ENCODE measurements around the gene CTSK.

The CTSK gene

DNA sequence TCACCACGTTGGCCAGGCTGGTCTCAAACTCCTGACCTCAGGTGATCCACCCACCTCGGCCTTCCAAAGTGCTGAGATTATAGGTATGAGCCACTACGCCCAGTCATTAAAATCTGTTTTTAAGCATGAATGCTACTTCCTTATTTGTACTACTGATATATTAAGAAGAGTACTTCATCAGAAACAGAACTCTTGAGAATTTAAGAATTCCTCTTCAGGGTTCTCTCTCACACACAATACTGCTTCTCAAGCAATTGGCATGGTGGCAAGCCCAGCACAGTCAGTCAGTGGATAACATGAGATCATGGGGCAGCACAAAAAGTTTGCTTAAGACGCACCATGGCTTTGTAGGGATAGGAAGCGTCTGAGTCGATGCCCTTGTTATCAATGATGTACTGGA is 56.6 kb downstream of the CTSK start:
- no peak for DNase-seq

DNA sequence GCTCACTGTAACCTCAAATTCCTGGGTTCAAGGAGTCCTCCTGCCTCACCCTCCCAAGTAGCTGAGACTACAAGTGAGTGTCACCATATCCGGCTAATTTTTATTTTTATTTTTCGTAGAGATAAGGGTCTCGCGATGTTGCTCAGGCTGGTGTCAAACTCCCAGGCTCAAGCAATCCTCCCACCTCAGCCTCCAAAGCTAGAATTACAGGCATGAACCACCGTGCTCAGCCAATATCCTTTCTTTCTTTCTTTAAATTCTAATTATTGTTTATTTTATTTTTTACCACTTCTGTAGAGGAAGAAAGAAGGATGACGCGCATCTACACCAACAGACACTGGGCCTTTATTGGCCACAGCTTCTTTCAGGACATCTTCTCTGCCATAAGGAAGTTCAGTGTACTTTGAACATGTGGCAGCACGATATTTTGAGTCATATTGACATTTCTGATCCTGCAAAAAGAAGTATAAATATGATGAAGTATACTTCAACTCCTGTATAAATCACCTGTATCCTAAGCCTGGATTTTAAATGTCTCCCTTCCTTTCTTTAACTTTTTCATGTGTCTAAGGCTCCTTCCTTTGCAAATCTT is 58.2 kb downstream of the CTSK start:
- no peak for DNase-seq

DNA sequence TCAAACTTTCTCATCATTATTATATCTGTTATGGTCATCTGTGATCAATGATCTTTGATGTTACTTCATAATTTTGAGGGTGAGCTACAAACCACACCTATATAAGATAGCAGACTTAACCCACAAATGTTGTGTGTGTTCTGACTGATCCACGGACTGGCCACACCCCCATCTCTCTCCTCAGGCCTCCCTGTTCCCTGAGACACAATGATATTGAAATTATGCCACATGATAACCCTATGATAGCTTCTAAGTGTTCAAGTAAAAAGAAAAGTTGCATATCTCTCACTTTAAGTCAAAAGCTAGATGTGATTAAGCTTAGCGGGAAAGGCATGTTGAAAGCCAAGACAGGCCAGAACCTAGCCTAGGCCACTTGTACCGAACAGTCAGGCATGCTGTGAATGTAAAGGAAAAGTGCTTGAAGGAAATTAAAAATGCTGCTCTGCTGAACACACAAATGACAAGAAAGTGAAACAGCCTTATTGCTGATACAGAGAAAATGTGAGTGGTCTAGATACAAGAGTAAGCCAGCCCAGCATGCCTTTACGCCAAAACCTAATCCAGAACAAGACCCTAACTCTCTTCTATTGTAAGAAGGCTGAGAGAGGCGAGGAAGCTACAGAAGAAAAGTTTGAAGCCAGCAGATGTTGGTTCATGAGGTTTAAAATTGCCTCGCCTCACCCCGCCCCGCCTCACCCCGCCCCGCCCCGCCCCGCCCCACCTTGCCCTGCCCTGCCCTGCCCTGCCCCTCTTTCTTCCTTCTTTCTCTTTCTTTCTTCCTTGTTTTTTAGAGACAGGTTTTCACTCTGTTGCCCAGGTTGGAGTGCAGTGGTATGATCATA is 59.0 kb downstream of the CTSK start:
- no peak for DNase-seq
